ENCODE data around the gene EDAR. TPM values are rescaled to one million over a fixed set of nuclear protein-coding genes. Genes with fewer than 3 reads are reported as not detected.

EDAR gene
- total and polyA plus RNA-seq, 2 donors (not counting 1 experiment from before 2014, with no cell fraction given) = not detected

DNA sequence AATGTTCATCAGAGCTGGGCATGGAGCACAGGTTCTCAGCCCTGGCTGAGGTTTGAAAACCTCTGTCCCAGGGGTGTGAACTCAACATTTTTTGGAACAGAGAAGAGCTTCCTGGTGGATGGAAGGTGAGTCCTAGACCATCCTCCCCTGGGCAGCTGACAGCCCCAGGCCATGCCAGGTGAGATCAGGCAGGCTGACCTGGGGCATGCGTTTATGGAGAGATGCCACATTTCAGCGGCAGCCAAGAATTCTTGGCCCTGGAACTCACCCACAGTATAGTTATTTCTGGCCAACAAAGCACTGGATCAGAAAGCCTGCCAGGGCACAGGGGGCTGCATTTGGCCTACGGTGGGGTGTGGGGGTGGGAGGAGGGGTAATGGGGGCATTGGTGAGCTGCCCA is 83.8 kb downstream of the EDAR start:
- Histone ChIP-seq H2AFZ (ENCODE audit: low read length) (no peak overlapping the region), H3K27me3 (ENCODE audit: control insufficient read depth, insufficient read depth, low read length) (peaks cover 3% of the 10 kb centered on the region), H3K79me2 (ENCODE audit: control insufficient read depth, insufficient read depth, low read length) (no peaks in the 10 kb centered on the region), H3K4me3 (replicated peaks in 1 of 4; ENCODE audit: control extremely low read depth in 1 of 4, insufficient read depth in 1 of 4, low read depth in 3 of 4, low read length in 4 of 4) (no peak overlapping the region), H4K20me1 (ENCODE audit: control insufficient read depth, extremely low read depth, insufficient read depth, low read length) (no peaks in the 10 kb centered on the region), H3K9me3 (ENCODE audit: control insufficient read depth, insufficient read depth, low read depth, low read length) (no peaks in the 10 kb centered on the region), H3K36me3 (ENCODE audit: control insufficient read depth, insufficient read depth, low read length) (no peaks in the 10 kb centered on the region), H3K4me1 (ENCODE audit: control insufficient read depth, extremely low read depth, insufficient read depth, low read length) (no peaks in the 10 kb centered on the region), H3K27ac (ENCODE audit: insufficient read depth, low read length) (no peak overlapping the region), H3K4me2 (ENCODE audit: extremely low read depth, insufficient read depth, low read length) (no peak overlapping the region), H3K9ac (ENCODE audit: insufficient read depth, low read length) (no peak overlapping the region)
- TF ChIP-seq EZH2 (IDR thresholded peaks at IDR 0.05; ENCODE audit: low read length, missing control alignments) (no peak), CTCF (conservative IDR thresholded peaks at IDR 0.05 in 1 of 2, IDR thresholded peaks at IDR 0.05 in 1 of 2; ENCODE audit: low read depth in 1 of 2, low read length in 2 of 2) (no peak)
- DNase-seq (ENCODE audit: low read depth in 2 of 2) = no peak

DNA sequence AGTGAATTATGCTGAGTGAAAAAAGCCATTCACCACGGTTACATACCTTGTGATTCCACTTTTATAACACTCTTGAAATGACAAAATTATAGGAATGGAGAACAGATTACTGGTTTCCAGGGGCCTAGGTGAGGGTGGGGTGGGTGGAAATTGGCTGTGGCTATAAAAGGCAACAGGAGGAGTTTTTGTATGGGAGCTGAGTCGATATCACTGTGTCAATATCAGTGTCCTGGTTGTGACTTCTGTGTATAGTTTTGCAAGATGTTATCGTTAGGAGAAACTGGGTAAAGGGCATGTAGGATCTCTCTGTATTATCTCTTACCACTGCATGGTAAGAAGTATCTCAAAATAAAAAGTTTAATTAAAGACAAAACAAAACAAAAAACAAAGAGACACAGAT is 84.3 kb downstream of the EDAR start:
- H4K20me1 ChIP-seq (ENCODE audit: control insufficient read depth, extremely low read depth, insufficient read depth, low read length) = no peaks in the 10 kb centered on the region
- no peaks in the 10 kb centered on the region for H3K4me1 ChIP-seq (ENCODE audit: control insufficient read depth, extremely low read depth, insufficient read depth, low read length)
- no peak overlapping the region for H3K4me2 ChIP-seq (ENCODE audit: extremely low read depth, insufficient read depth, low read length)
- no peaks in the 10 kb centered on the region for H3K36me3 ChIP-seq (ENCODE audit: control insufficient read depth, insufficient read depth, low read length)
- no peaks in the 10 kb centered on the region for H3K9me3 ChIP-seq (ENCODE audit: control insufficient read depth, insufficient read depth, low read depth, low read length)
- H2AFZ ChIP-seq (ENCODE audit: low read length) = no peak overlapping the region
- H3K79me2 ChIP-seq (ENCODE audit: control insufficient read depth, insufficient read depth, low read length) = no peaks in the 10 kb centered on the region
- H3K27ac ChIP-seq (ENCODE audit: insufficient read depth, low read length) = no peak overlapping the region
- H3K4me3 ChIP-seq (replicated peaks in 1 of 4; ENCODE audit: control extremely low read depth in 1 of 4, insufficient read depth in 1 of 4, low read depth in 3 of 4, low read length in 4 of 4) = no peak overlapping the region
- no peak for DNase-seq (ENCODE audit: low read depth in 2 of 2)
- peaks cover 3% of the 10 kb centered on the region for H3K27me3 ChIP-seq (ENCODE audit: control insufficient read depth, insufficient read depth, low read length)
- TF ChIP-seq CTCF (conservative IDR thresholded peaks at IDR 0.05 in 1 of 2, IDR thresholded peaks at IDR 0.05 in 1 of 2; ENCODE audit: low read depth in 1 of 2, low read length in 2 of 2) (no peak), EZH2 (IDR thresholded peaks at IDR 0.05; ENCODE audit: low read length, missing control alignments) (no peak)
- H3K9ac ChIP-seq (ENCODE audit: insufficient read depth, low read length) = no peak overlapping the region

GRCh38 chr2:108898315-108899082 is 90.5 kb downstream of the EDAR start:
- no peak overlapping the region for H3K4me2 ChIP-seq (ENCODE audit: extremely low read depth, insufficient read depth, low read length)
- no peaks in the 10 kb centered on the region for H4K20me1 ChIP-seq (ENCODE audit: control insufficient read depth, extremely low read depth, insufficient read depth, low read length)
- DNase-seq (ENCODE audit: low read depth in 2 of 2) = no peak
- H3K27ac ChIP-seq (ENCODE audit: insufficient read depth, low read length) = no peak overlapping the region
- H3K36me3 ChIP-seq (ENCODE audit: control insufficient read depth, insufficient read depth, low read length) = no peaks in the 10 kb centered on the region
- no peaks in the 10 kb centered on the region for H3K4me1 ChIP-seq (ENCODE audit: control insufficient read depth, extremely low read depth, insufficient read depth, low read length)
- no peak overlapping the region for H2AFZ ChIP-seq (ENCODE audit: low read length)
- H3K27me3 ChIP-seq (ENCODE audit: control insufficient read depth, insufficient read depth, low read length) = peaks cover 3% of the 10 kb centered on the region
- no peaks in the 10 kb centered on the region for H3K9me3 ChIP-seq (ENCODE audit: control insufficient read depth, insufficient read depth, low read depth, low read length)
- H3K4me3 ChIP-seq (replicated peaks in 1 of 4; ENCODE audit: control extremely low read depth in 1 of 4, insufficient read depth in 1 of 4, low read depth in 3 of 4, low read length in 4 of 4) = no peak overlapping the region
- TF ChIP-seq CTCF (conservative IDR thresholded peaks at IDR 0.05 in 1 of 2, IDR thresholded peaks at IDR 0.05 in 1 of 2; ENCODE audit: low read depth in 1 of 2, low read length in 2 of 2) (no peak), EZH2 (IDR thresholded peaks at IDR 0.05; ENCODE audit: low read length, missing control alignments) (no peak)
- no peaks in the 10 kb centered on the region for H3K79me2 ChIP-seq (ENCODE audit: control insufficient read depth, insufficient read depth, low read length)
- no peak overlapping the region for H3K9ac ChIP-seq (ENCODE audit: insufficient read depth, low read length)

All from fibroblast of lung (primary cell).